ENCODE results near the gene CCDC71L. TPM values are rescaled to one million over a fixed set of nuclear protein-coding genes. Genes with fewer than 3 reads are reported as not detected.

The CCDC71L gene
- polyA plus RNA-seq, 3 donors, result 2.9 to 5.1 (median 3.5) TPM

- no peak overlapping the region for H3K4me3 Mint-ChIP-seq
Observed at GRCh38 chr7:106704000-106704840, 43.3 kb upstream of the CCDC71L start.

More at GRCh38 chr7:106704000-106704840, 43.3 kb upstream of the CCDC71L start:
- H3K9me3 Mint-ChIP-seq, result peaks cover 0 to 7% (median 1%) of the 10 kb centered on the region in 7 donors
- Histone ChIP-seq H3K9me3 (replicated peaks in 1 of 2; ENCODE audit: control insufficient read depth in 1 of 2, insufficient read depth in 1 of 2, low read length in 2 of 2) (no peaks in the 10 kb centered on the region), H3K27ac (ENCODE audit: low read depth in 1 of 2, low read length in 2 of 2) (no peak overlapping the region), H3K9ac (ENCODE audit: insufficient read depth, low read length, poor library complexity, severe bottlenecking) (no peak overlapping the region), H2AFZ (ENCODE audit: insufficient read depth, low read depth, low read length, poor library complexity, severe bottlenecking) (no peak overlapping the region), H3K36me3 (replicated peaks in 1 of 2; ENCODE audit: control insufficient read depth in 1 of 2, insufficient read depth in 2 of 2, low read length in 2 of 2) (no peaks in the 10 kb centered on the region), H3K4me1 (ENCODE audit: control insufficient read depth in 1 of 2, insufficient read depth in 2 of 2, low read length in 2 of 2) (no peaks in the 10 kb centered on the region), H4K20me1 (ENCODE audit: insufficient read depth, low read length) (no peaks in the 10 kb centered on the region), H3K4me3 (replicated peaks in 1 of 3; ENCODE audit: low read depth in 2 of 3, low read length in 3 of 3) (no peak overlapping the region), H3K79me2 (ENCODE audit: insufficient read depth, low read length) (no peaks in the 10 kb centered on the region), H3K27me3 (ENCODE audit: control insufficient read depth in 2 of 2, insufficient read depth in 2 of 2, low read length in 2 of 2) (no peaks in the 10 kb centered on the region), H3K4me2 (replicated peaks; ENCODE audit: extremely low read depth, low read length, poor library complexity, severe bottlenecking) (no peak overlapping the region)
- DNase-seq, result no peak
- H3K27ac Mint-ChIP-seq, result no peak overlapping the region
- intact Hi-C loops (cut with micrococcal nuclease), result loop anchor here in 1 of 2 donors (5.0 kb wide), 1 partner anchor 33 kb away; no protein-coding TSS in a partner anchor
- peaks cover 0 to 2% (median 2%) of the 10 kb centered on the region in 3 donors for H3K27me3 Mint-ChIP-seq (ENCODE audit: low read depth in 3 of 3)
- no CpG with 5 or more reads among the region's 3 CpGs for WGBS (ENCODE audit: insufficient coverage)
- no peaks in the 10 kb centered on the region for H3K36me3 Mint-ChIP-seq
- H3K4me1 Mint-ChIP-seq, result no peaks in the 10 kb centered on the region
- no peak for TF ChIP-seq CTCF (IDR thresholded peaks at IDR 0.05)
